MM.1S (cell line): ENCODE data around the gene ADCY3.

ENCODE experiments used
- DNase-seq: peaks from one replicate; pipeline ENCODE4 v3.0.0-alpha.2; 2015
- H2AFZ ChIP-seq: fragments of 300-600 bp; sonication (generic); 2 replicates; pipeline ENCODE4 v1.6.0; 2016; ENCODE audit warnings: antibody characterized with exemption, low read length
- H3F3A ChIP-seq: fragments of 300-600 bp; sonication (generic); 2 replicates; pipeline ENCODE4 v1.6.1; 2016; ENCODE audit warnings: mild to moderate bottlenecking, antibody characterized with exemption, low read length, moderate library complexity, mixed read lengths; ENCODE audit not compliant: insufficient read depth
- H3K27ac ChIP-seq: fragments of 300-600 bp; sonication (generic); 2 replicates; pipeline ENCODE4 v1.5.1; 2016; ENCODE audit warnings: mild to moderate bottlenecking, low read length
- H3K27me3 ChIP-seq: fragments of 300-600 bp; sonication (generic); replicated peaks from 2 replicates; pipeline ENCODE4 v1.6.0; 2016; ENCODE audit warnings: low read length; ENCODE audit not compliant: insufficient read depth
- H3K36me3 ChIP-seq: fragments of 300-600 bp; sonication (generic); replicated peaks from 2 replicates; pipeline ENCODE4 v1.6.1; 2016; ENCODE audit warnings: mild to moderate bottlenecking, low read length, mixed read lengths; ENCODE audit not compliant: insufficient read depth
- H3K4me1 ChIP-seq: fragments of 300-600 bp; sonication (generic); 2 replicates; pipeline ENCODE4 v1.6.1; 2016; ENCODE audit warnings: low read length, mixed read lengths
- H3K4me2 ChIP-seq: fragments of 300-600 bp; sonication (generic); 2 replicates; pipeline ENCODE4 v1.6.0; 2016; ENCODE audit warnings: low read depth, low read length
- H3K4me3 ChIP-seq: fragments of 300-600 bp; sonication (generic); 2 replicates; pipeline ENCODE4 v1.5.1; 2016; ENCODE audit warnings: low read length, mixed read lengths
- H3K79me2 ChIP-seq: fragments of 300-600 bp; sonication (generic); 2 replicates; pipeline ENCODE4 v1.6.1; 2016; ENCODE audit warnings: mixed run types, low read length, mixed read lengths
- H3K9ac ChIP-seq: fragments of 300-600 bp; sonication (generic); 2 replicates; pipeline ENCODE4 v1.6.1; 2016; ENCODE audit warnings: low read length, mixed read lengths
- H3K9me2 ChIP-seq: fragments of 300-600 bp; sonication (generic); replicated peaks from 2 replicates; pipeline ENCODE4 v1.6.1; 2016; ENCODE audit warnings: mild to moderate bottlenecking, low read length, mixed read lengths; ENCODE audit not compliant: insufficient read depth
- H3K9me3 ChIP-seq: fragments of 300-600 bp; sonication (generic); replicated peaks from 2 replicates; pipeline ENCODE4 v1.6.1; 2016; ENCODE audit warnings: mild to moderate bottlenecking, low read length, mixed read lengths; ENCODE audit not compliant: insufficient read depth
- H4K20me1 ChIP-seq: fragments of 300-600 bp; sonication (generic); 2 replicates; pipeline ENCODE4 v1.6.1; 2016; ENCODE audit warnings: mild to moderate bottlenecking, low read length, moderate library complexity, mixed read lengths; ENCODE audit not compliant: insufficient read depth
- CTCF ChIP-seq: fragments of 300-600 bp; sonication (generic); IDR thresholded peaks from 2 replicates; pipeline ENCODE4 v1.5.1; 2016; ENCODE audit warnings: antibody characterized with exemption, low read length, mixed read lengths
- EZH2 ChIP-seq: fragments of 300-600 bp; sonication (generic); optimal IDR thresholded peaks from 2 replicates; pipeline ENCODE3; 2017; ENCODE audit warnings: low read depth, mild to moderate bottlenecking, antibody characterized with exemption, low read length, mixed read lengths
- EZH2phosphoT487 ChIP-seq: fragments of 300-600 bp; sonication (generic); IDR thresholded peaks from 2 replicates; pipeline ENCODE4 v1.6.1; 2018; ENCODE audit warnings: antibody characterized with exemption, low read length

The ADCY3 gene

GRCh38 chr2:24883946-24884345 is 36.1 kb downstream of the ADCY3 start:
- Histone ChIP-seq H3K36me3 (peaks cover 3% of the 10 kb centered on the region; the same call in 1 of the 2 replicates), H2AFZ (0 out of 2 replicates have a peak overlapping the region, but pooled peaks have one; percentile 0), H4K20me1 (no peaks in the 10 kb centered on the region), H3K4me2 (peak overlapping the region; percentile 59), H3K4me3 (peak overlapping the region; percentile 21; the same call in 1 of the 2 replicates), H3F3A (peaks cover 11% of the 10 kb centered on the region), H3K79me2 (peaks cover 92% of the 10 kb centered on the region), H3K9me3 (no peaks in the 10 kb centered on the region), H3K27ac (peak overlapping the region; percentile 54; the same call in 1 of the 2 replicates), H3K9ac (peak overlapping the region; percentile 33; the same call in 1 of the 2 replicates), H3K4me1 (peaks cover 16% of the 10 kb centered on the region; the same call in 1 of the 2 replicates), H3K9me2 (no peaks in the 10 kb centered on the region), H3K27me3 (no peaks in the 10 kb centered on the region)
- DNase-seq, result no peak
- TF ChIP-seq CTCF (no peak), EZH2phosphoT487 (no peak), EZH2 (no peak)

DNA sequence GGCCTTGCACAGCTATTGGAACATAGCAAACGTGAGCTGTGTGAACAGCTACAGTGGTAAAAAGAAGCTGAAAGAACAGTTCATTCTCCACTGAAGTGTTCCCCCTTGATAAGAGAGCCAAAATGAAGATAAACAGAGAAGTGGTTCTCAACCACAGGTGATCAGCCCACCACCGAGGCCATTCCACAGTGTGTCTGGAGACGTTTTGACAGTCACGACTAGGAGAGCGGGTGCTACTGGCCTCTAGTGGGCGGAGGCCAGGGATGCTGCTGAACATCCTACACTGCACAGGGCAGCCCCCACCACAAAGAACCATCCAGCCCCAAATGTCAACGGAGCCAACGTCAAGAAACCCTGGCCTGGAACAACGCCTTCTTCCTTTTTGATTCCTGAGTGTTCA is 38.4 kb downstream of the ADCY3 start:
- no peak for TF ChIP-seq CTCF
- TF ChIP-seq EZH2, result no peak
- no peak for TF ChIP-seq EZH2phosphoT487
- Histone ChIP-seq H3K9ac (no peak overlapping the region), H3K4me1 (peaks cover 16% of the 10 kb centered on the region; the same call in 1 of the 2 replicates), H2AFZ (no peak overlapping the region), H3K27ac (no peak overlapping the region), H3F3A (peaks cover 11% of the 10 kb centered on the region), H3K27me3 (no peaks in the 10 kb centered on the region), H3K79me2 (peaks cover 93% of the 10 kb centered on the region), H4K20me1 (no peaks in the 10 kb centered on the region), H3K4me2 (no peak overlapping the region), H3K9me3 (no peaks in the 10 kb centered on the region), H3K4me3 (no peak overlapping the region), H3K9me2 (no peaks in the 10 kb centered on the region), H3K36me3 (no peaks in the 10 kb centered on the region)
- DNase-seq, result no peak

DNA sequence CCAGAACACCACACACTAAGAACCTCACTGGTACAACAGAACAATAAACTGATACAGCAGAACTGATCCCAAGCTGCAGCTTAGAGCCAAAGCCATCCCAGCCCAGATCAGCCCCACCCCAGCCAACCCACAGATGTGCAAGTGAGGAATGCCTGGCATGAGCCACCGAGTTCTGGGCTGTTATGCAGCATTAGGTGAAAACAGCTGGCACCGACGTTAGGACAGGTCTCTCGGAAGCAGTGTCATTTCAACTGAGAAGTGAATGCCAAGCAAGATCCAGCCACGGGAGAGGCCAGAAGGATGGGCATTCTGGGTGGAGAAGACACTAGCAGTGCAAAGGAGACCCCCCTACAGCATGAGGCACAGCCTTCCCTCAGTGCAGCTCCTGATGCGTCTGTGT is 38.9 kb downstream of the ADCY3 start:
- no peak for TF ChIP-seq EZH2
- TF ChIP-seq EZH2phosphoT487, result no peak
- TF ChIP-seq CTCF, result no peak
- Histone ChIP-seq H3K9me2 (no peaks in the 10 kb centered on the region), H3F3A (peaks cover 11% of the 10 kb centered on the region), H3K4me3 (no peak overlapping the region), H2AFZ (no peak overlapping the region), H4K20me1 (no peaks in the 10 kb centered on the region), H3K27ac (no peak overlapping the region), H3K4me2 (no peak overlapping the region), H3K4me1 (peaks cover 16% of the 10 kb centered on the region; the same call in 1 of the 2 replicates), H3K79me2 (peaks cover 93% of the 10 kb centered on the region), H3K9ac (no peak overlapping the region), H3K36me3 (no peaks in the 10 kb centered on the region), H3K27me3 (no peaks in the 10 kb centered on the region), H3K9me3 (no peaks in the 10 kb centered on the region)
- DNase-seq, result no peak
